ENCODE results near the gene POFUT2.

Gene POFUT2

DNA sequence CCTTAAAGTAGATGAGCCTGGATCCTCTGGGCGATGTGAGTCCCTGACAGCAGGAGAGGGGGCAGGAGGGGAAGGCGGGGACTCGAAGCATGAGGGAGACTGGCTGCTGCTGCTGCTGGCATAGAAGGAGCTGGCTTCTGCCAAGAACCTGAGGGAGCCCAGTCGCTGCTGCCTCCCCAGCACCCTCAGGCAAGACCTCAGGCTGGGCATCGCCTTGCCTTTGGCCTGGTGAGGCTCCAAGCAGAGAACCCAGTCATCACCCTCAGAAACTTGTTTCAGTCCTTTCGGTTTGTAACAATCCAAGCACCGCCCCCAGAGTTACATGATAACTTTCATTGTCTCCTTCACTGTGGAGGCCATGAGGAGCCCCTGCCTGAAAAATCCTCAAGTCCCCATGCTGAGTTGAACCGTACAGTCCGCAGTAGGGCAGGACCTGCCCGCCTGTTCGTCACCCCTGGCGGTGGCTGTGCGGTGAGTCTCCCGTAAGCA is 38.8 kb downstream of the POFUT2 start:
- no peak for DNase-seq (ENCODE audit: low read depth in 2 of 2)

DNA sequence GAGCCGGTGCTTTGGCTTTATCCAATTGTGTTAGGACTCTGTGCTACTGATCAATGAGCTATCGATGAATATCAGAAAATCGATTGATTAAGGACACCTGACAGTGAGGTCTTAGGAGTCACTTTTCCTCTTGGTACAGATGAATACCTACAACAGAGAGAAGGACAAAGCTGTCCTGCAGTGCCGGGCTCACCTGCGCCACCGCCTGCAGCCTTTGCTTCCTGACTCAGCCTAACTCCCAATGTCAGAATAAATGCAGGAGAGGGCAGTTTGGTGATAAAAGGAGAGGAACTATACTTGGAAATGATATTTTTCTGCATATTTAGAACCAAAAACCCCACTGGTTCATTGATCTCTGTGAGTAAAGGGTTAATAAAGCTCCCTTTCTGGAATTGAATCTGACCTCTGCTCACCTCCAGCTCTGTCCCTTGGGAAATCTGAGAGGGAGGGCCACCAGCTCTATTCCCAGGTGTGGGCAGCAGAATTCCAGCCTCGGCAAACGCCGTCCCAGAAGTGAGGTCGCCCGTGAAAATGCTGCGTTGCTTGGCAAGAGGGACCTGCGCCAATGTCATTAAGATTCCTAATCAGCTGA is 39.3 kb downstream of the POFUT2 start:
- DNase-seq (ENCODE audit: low read depth in 2 of 2) = no peak

DNA sequence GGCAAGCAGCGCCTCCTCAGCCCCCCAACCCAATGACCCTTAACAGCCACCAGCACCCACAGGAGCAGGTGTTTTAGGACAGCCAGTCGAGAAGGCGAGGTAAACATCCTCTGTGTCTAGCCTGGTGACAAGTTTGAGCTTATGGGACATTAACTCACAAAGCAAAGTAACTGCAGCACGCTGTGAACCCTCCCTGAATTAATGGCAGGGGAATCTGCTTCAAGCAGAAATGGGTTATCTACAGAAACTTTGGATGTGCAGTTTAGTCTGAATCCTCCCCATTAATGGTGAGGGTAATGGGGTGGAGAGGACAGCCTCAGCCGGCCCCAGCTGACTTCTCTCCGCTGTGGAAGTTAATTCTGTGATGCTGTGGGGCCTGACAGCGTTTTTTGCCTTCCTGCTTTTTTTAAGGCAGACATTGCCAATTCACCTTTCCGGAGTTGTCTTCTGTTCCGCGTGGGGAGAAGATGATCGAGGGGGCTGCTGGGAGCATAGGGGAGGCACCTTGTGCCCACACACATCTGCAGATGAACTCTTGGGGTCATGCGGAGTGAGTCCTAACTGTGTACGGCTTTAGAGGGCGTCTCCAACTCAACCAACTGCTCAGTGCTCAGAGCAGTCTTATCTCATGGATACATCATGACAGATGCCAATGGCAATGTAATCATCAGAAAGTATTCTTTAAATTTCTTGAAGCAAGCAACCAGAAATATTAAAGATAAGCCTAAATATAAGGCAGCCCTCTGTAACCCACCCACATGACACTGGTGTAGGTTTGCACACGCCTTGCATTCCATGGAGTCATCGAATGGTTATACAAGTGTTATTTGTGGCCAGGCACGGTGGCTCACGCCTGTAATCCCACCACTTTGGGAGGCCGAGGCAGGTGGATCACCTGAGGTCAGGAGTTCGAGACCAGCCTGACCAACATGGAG is 41.0 kb downstream of the POFUT2 start:
- DNase-seq (ENCODE audit: low read depth in 2 of 2) = no peak

DNA sequence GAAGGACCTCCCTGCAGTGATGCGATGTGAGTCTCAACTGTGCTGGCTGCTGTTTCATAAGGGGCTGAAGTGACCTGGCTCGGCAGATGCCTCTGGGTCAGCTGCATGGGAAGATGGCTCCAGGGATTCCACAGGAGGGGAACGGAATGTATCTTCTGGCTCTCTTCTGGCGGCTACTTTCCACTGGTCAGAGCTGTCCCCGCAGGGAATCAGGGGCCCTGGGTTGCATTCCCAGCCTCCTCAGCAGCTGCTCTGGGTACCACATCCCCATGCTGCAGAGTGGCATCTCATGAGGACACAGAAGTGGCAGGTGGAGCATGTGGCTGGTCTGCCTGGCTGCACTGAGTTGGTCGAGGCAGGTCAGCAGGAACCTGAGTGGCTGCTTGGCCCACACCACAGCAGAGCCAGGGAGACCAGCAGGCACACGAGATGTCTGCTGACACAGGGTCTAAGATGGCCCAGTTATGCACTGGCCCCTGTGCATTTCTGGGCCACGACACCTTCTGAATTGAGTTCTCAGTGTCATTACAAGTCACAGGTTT is 42.8 kb downstream of the POFUT2 start:
- DNase-seq (ENCODE audit: low read depth in 2 of 2) = no peak

GRCh38 chr21:45243603-45244002 is 44.1 kb downstream of the POFUT2 start:
- no peak for DNase-seq (ENCODE audit: low read depth in 2 of 2)

DNA sequence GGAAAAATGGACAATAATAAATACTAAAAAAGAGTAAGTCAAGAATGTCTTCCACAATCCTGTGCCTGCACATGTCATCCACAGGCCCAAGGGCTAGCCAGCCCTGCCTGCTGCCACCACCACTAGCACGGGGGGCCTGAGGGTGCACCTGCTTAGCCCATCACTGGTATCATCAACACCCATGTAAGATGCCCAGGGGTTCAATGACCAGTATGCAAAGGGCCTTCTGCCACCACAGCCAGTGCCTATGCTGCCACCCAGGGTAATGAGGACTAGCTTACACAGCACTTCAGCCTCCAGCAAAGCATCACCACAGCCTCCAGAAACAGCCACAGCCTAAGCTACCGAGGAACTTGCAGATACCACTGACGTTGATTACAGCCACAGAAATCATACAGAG is 46.3 kb downstream of the POFUT2 start:
- no peak for DNase-seq (ENCODE audit: low read depth in 2 of 2)

DNA sequence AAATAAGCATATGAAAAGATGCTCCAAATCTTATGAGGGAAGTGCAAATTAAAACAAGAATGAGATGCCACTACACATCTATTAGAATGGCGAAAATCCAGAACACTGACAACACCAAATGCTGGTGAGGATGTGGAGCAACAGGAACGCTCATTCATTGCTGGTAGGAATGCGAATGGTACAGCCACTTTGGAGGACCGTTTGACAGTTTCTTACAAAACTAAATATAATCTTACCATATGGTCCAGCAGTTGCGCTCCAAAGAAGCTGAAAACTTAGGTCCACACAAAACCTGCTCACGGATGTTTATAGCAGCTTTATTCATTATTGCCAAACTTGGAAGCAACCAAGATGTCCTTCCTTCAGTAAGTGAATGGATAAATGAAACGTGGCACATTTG is 50.3 kb downstream of the POFUT2 start:
- no peak for DNase-seq (ENCODE audit: low read depth in 2 of 2)

GRCh38 chr21:45236481-45236880 is 51.2 kb downstream of the POFUT2 start:
- DNase-seq (ENCODE audit: low read depth in 2 of 2) = no peak

DNA sequence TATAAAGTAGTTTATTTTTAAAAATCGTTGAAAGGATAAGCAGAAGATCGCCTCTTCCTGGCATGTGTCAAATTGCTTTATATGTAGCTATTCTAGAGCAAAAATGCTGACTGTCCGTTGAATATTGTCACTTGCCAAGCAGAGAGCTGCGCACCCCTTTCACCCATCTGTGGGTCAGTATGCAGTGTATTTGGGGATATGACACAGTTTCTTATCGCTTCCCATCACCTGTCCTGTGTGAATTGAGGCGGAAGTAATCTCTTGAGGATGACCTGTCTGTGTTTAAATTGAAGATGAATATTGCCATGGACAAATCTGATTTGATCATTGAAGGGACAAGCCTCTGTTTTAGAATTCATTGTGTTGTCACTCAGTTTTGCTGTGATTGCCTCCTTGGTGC is 52.2 kb downstream of the POFUT2 start:
- DNase-seq (ENCODE audit: low read depth in 2 of 2) = no peak

DNA sequence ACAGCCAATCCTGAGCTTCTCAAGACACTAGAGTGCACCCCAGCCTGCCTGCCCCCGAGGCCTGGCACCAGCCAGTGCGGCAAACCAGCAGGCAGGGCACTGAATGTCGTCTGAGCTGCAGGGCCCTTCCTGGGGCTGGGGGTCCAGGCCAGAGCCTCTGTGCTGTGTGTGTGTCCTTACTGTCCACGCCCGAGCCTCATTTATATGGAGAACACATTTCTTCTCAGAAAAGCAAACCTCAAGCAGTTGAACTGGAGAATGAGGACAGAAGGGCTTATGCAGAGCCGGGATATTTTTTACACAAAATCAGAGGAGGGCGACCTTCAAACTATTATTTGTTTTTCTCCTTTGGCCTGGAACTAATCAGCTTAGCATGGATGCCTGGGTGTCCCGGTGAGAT is 52.7 kb downstream of the POFUT2 start:
- no peak for DNase-seq (ENCODE audit: low read depth in 2 of 2)

- DNase-seq (ENCODE audit: low read depth in 2 of 2) = no peak
Observed at GRCh38 chr21:45234127-45234526, 53.6 kb downstream of the POFUT2 start.

- no peak for DNase-seq (ENCODE audit: low read depth in 2 of 2)
Observed at GRCh38 chr21:45231705-45232104, 56.0 kb downstream of the POFUT2 start.

DNA sequence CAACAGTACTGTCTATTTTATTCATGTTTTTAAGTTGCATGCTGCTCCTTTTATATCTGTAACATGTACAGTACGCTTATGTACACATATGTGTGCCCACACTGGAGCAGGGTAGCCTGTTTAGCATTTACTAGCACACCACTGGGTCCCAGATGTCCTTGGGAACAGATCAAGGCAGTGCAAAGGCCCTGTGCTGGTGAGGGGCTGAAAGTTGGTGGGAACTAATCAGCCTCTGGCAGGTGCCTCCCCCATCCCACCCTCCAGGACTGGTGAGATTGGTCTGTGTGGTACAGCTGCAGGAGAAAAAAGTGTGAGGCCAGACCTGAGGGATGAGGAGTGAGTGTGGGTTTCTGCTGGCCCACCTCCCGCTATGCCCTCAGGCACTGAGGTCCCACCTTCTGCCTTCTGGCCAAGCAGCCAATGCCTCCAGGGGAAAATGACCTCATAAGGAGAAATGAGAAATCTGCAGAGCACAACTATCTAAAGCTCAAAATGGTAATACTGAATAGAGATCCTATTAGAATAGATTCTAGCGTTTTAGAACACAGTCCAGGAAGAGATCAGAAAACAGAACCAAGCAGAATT is 58.9 kb downstream of the POFUT2 start:
- DNase-seq (ENCODE audit: low read depth in 2 of 2) = no peak

GRCh38 chr21:45228171-45228641 is 59.5 kb downstream of the POFUT2 start:
- DNase-seq (ENCODE audit: low read depth in 2 of 2) = peak; percentile 51 to 64

GRCh38 chr21:45227735-45228134 is 60.0 kb downstream of the POFUT2 start:
- no peak for DNase-seq (ENCODE audit: low read depth in 2 of 2)

GRCh38 chr21:45226540-45227326 is 61.0 kb downstream of the POFUT2 start:
- DNase-seq (ENCODE audit: low read depth in 2 of 2) = no peak

- no peak for DNase-seq (ENCODE audit: low read depth in 2 of 2)
Observed at GRCh38 chr21:45225741-45226327, 61.9 kb downstream of the POFUT2 start.

DNA sequence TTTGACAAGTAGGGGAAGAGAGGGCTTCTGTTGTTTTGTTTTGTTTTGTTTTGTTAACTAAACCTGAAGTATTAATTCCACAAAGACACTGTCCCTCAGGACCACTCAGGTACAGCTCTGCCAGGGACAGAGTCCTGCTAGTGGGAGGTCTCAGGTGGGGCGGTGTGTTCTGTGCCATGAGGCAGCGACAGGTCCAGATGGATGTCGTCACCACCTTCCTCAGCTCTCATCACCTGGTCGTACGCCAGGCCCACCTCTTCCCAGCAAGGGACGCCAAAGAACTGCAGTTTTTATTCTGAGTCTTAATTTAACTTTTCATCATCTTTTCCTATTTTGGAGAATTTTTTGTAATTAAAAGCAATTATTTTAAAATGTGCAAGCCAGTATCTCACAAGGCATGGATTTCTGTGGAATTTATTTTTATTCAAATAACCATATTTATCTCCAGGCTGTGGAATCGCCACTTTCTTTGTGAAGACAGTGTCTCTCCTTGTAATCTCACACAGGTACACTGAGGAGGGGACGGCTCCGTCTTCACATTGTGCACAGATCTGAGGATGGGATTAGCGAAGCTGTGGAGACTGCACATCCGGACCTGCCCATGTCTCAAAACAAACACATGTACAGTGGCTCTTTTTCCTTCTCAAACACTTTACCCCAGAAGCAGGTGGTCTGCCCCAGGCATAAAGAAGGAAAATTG is 62.5 kb downstream of the POFUT2 start:
- no peak for DNase-seq (ENCODE audit: low read depth in 2 of 2)

DNA sequence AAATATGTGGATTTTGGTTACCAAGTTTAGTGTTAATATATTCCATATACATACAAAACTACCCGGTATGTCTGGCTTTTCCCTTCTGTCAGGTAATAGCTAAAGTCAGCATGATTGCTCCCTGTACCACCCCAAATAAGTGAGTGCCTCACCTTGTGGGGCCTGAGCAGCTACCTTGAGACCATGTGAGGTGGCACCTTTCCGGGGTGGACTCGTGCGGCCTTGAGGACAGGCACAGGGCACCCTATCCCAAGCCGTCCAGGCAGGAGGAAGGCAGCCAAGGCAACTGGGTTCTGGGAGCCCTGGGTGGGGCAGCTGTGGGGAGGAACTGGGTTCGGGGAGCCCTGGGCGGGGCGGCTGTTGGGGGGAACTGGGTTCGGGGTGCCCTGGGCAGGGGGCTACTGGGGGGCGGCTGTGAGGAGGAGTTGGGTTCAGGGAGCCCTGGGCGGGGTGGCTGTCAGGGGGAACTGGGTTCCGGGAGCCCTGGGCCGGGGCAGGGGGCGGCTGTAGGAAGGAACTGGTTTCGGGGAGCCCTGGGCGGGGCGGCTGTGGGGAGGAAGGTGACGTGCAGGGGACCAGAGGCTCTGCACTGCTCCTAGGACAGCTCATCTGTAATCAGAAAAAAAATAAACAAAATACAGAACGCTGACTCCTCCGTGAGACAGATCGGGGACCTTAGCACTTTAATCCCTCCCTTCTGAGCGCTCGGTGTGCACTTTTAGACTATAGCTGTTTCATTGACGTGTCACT is 63.3 kb downstream of the POFUT2 start:
- no peak for DNase-seq (ENCODE audit: low read depth in 2 of 2)

Data from stimulated activated CD4-positive, alpha-beta T cell treated with anti-CD3 and anti-CD28 coated beads, Interleukin-12 subunit alpha, Interleukin-12 subunit beta, amount 100 ng/mL, for 24 hours (primary cell).